Ovary (tissue), 9 donors: ENCODE measurements around the gene THSD7A. TPM values are rescaled to one million over a fixed set of nuclear protein-coding genes. Genes with fewer than 3 reads are reported as not detected.
"Not testable (repeated sequence)": the region's sequence is repeated elsewhere in the genome, so short reads cannot be mapped to it uniquely, and the experiment has no call there.

ENCODE experiments used
- DNase-seq, 5 donors: peaks; one replicate each; pipeline ENCODE4 v3.0.0-alpha.2; 2019 to 2020
- H3K27ac ChIP-seq, 2 donors: fragments of 200-600 bp; one replicate each; pipeline versions ENCODE4 v1.5.1 to v1.8.0; 2019 to 2022
- H3K27me3 ChIP-seq: fragments of 200-600 bp; one replicate; pipeline ENCODE4 v1.8.0; 2022
- H3K36me3 ChIP-seq: fragments of 200-600 bp; sonication (generic); one replicate; pipeline ENCODE4 v1.5.1; 2019
- H3K4me1 ChIP-seq: one replicate; pipeline ENCODE4 v1.8.1; 2013; ENCODE audit warnings: mild to moderate bottlenecking, moderate library complexity; ENCODE audit not compliant: insufficient read depth
- H3K4me3 ChIP-seq: fragments of 200-600 bp; sonication (generic); one replicate; pipeline ENCODE4 v1.5.1; 2017
- H3K9me3 ChIP-seq, 2 donors: fragments of 200-600 bp in 1 of 2; sonication (generic) in 1 of 2; one replicate each; pipeline versions ENCODE4 v1.5.1 to v1.8.1; 2013 to 2019; ENCODE audit warnings: mild to moderate bottlenecking in 1 of 2, moderate library complexity in 1 of 2
- CTCF ChIP-seq, 3 donors: fragments of 450-650 bp in 2 of 3; fragments of 200-600 bp in 1 of 3; IDR thresholded peaks; one replicate each; pipeline versions ENCODE4 v1.5.1 to v1.8.0; 2016 to 2022; ENCODE audit warnings: antibody characterized with exemption in 3 of 3, mild to moderate bottlenecking in 1 of 3
- EP300 ChIP-seq: sonication (generic); formaldehyde crosslinking; IDR thresholded peaks from one replicate; pipeline ENCODE4 v1.6.1; 2017; ENCODE audit warnings: antibody characterized with exemption
- POLR2A ChIP-seq: fragments of 450-650 bp; IDR thresholded peaks from one replicate; pipeline ENCODE4 v1.6.1; 2017; ENCODE audit warnings: antibody characterized with exemption, mild to moderate bottlenecking, moderate library complexity
- WGBS, 3 donors: extraction: QIAGEN DNeasy Blood & Tissue Kit in 1 of 3; methylation state at CpG; one replicate each; pipeline versions ENCODE4 v1.1.5 to v1.1.7; 2013 to 2017; 5-methylcytosine and 5-hydroxymethylcytosine counted together
- intact Hi-C, 4 donors: fragments of 100-400 bp; cut with DNase I; formaldehyde crosslinking; loops; one replicate each; pipeline versions ENCODE4 v1.11.0 to v1.15.1; 2022 to 2023
- polyA plus RNA-seq, 2 donors: library from polyadenylated mRNA; stranded (reverse); fragments of 200-250 nt in 1 of 2; fragments of 350-450 nt in 1 of 2; fragmentation: Illumina TruSeq in 1 of 2; extraction: RNeasy Lipid Tissue Mini Kit (QIAGEN cat#74804) in 1 of 2; gene quantifications; one replicate each; pipeline ENCODE4 v1.2.3, GENCODE V29; 2013 to 2014
- total RNA-seq, 7 donors: library from RNA; depleted of rRNA in 2 of 7; stranded (reverse); fragments of >200 nt in 2 of 7; fragmentation: NEBNext Ultra II Directional in 3 of 7; extraction: Animal tissue kit (Norgen Biotek cat#: 25700) in 3 of 7; gene quantifications; one replicate each; pipeline versions ENCODE4 v1.1.0 to v1.2.4, GENCODE V29; 2016 to 2023
- donor health status: DM: no; HTN: no; CAD: no; lungs with moderate emphysema.
- donor health status: DM: no; HTN: no; CAD: no.
- donor health status: Bipolar disorder and iron deficiency.
- donor health status: DM: yes; HTN: yes; CAD: no.
- donor health status: DM: no; HTN: no; CAD: no.
- donor health status: DM: yes; HTN: yes; CAD: no.

The THSD7A gene
- total and polyA plus RNA-seq, 9 donors = 1.8 to 12.1 (median 3.6) TPM

GRCh38 chr7:11524476-11525397 is 307.3 kb downstream of the THSD7A start:
- Histone ChIP-seq H3K27ac (no peak overlapping the region), H3K27me3 (no peaks in the 10 kb centered on the region), H3K9me3 (no peaks in the 10 kb centered on the region), H3K4me3 (no peak overlapping the region), H3K36me3 (no peaks in the 10 kb centered on the region), H3K4me1 (no peaks in the 10 kb centered on the region)
- DNase-seq = no peak
- TF ChIP-seq POLR2A (no peak), EP300 (no peak), CTCF (IDR thresholded peaks at IDR 0.05) (no peak)
- 75 to 81% (median 76%) methylated on average over 5 of the region's 5 CpGs for WGBS, 3 donors
- intact Hi-C loops = no loop called here

- H3K27me3 ChIP-seq, H3K9me3 ChIP-seq, H3K4me3 ChIP-seq, H3K27ac ChIP-seq, DNase-seq, intact Hi-C loops, H3K36me3 ChIP-seq, H3K4me1 ChIP-seq: not testable (repeated sequence)
- WGBS, 3 donors = 37 to 79% (median 39%) methylated on average over 2 of the region's 2 CpGs
Observed at GRCh38 chr7:11521964-11522499, 310.0 kb downstream of the THSD7A start.

GRCh38 chr7:11517853-11518252 is 314.1 kb downstream of the THSD7A start:
- intact Hi-C loops = no loop called here
- H3K4me3 ChIP-seq = no peak overlapping the region
- H3K27ac ChIP-seq = no peak overlapping the region
- WGBS, 3 donors = 70 to 90% (median 85%) methylated on average over 1 of the region's 1 CpG
- H3K9me3 ChIP-seq = no peaks in the 10 kb centered on the region
- TF ChIP-seq CTCF (IDR thresholded peaks at IDR 0.05) = no peak
- no peak for TF ChIP-seq EP300
- TF ChIP-seq POLR2A = no peak
- H3K36me3 ChIP-seq = no peaks in the 10 kb centered on the region
- H3K4me1 ChIP-seq = no peaks in the 10 kb centered on the region
- DNase-seq = no peak
- H3K27me3 ChIP-seq = no peaks in the 10 kb centered on the region

GRCh38 chr7:11516328-11516727 is 315.7 kb downstream of the THSD7A start:
- no peaks in the 10 kb centered on the region for H3K36me3 ChIP-seq
- intact Hi-C loops = no loop called here
- no peak overlapping the region for H3K27ac ChIP-seq
- H3K4me3 ChIP-seq = no peak overlapping the region
- 82 to 88% (median 87%) methylated on average over 3 of the region's 3 CpGs for WGBS, 3 donors
- TF ChIP-seq POLR2A = no peak
- no peak for TF ChIP-seq CTCF (IDR thresholded peaks at IDR 0.05)
- no peak for TF ChIP-seq EP300
- no peaks in the 10 kb centered on the region for H3K4me1 ChIP-seq
- no peaks in the 10 kb centered on the region for H3K27me3 ChIP-seq
- H3K9me3 ChIP-seq = no peaks in the 10 kb centered on the region
- no peak for DNase-seq

- TF ChIP-seq POLR2A (no peak), CTCF (IDR thresholded peaks at IDR 0.05) (no peak), EP300 (no peak)
- H3K27ac ChIP-seq = no peak overlapping the region
- H3K36me3 ChIP-seq = no peaks in the 10 kb centered on the region
- H3K4me1 ChIP-seq = no peaks in the 10 kb centered on the region
- intact Hi-C loops = no loop called here
- no peaks in the 10 kb centered on the region for H3K9me3 ChIP-seq
- H3K27me3 ChIP-seq = no peaks in the 10 kb centered on the region
- WGBS, 3 donors = 17 to 49% (median 31%) methylated on average over 1 of the region's 1 CpG
- DNase-seq = no peak
- H3K4me3 ChIP-seq = no peak overlapping the region
Observed at GRCh38 chr7:11513460-11513859, 318.5 kb downstream of the THSD7A start.
